Adipose tissue (tissue), 3 donors: Measurements from ENCODE around the gene LRRC17. TPM values are rescaled to one million over a fixed set of nuclear protein-coding genes. Genes with fewer than 3 reads are reported as not detected.
"Not testable (repeated sequence)": the region's sequence is repeated elsewhere in the genome, so short reads cannot be mapped to it uniquely, and the experiment has no call there.

ENCODE experiments used
- H3K27ac ChIP-seq: one replicate; pipeline ENCODE4 v1.5.1; 2013; ENCODE audit warnings: low read depth, low read length
- WGBS, 3 donors: extraction: QIAGEN DNeasy Blood & Tissue Kit; methylation state at CpG; one replicate each; pipeline ENCODE4 v1.1.7; 2013; 5-methylcytosine and 5-hydroxymethylcytosine counted together
- polyA plus RNA-seq, 3 donors: library from polyadenylated mRNA; stranded (reverse); fragments of 200-250 nt; gene quantifications; one replicate each; pipeline ENCODE4 v1.2.3, GENCODE V29; 2013
- donor health status: healthy with polysubstance abuse.
- donor health status: Bipolar disorder and iron deficiency.
- donor health status: healthy.

LRRC17 gene
- polyA plus RNA-seq, 3 donors: 1.00 to 2.5 (median 1.2) TPM

DNA sequence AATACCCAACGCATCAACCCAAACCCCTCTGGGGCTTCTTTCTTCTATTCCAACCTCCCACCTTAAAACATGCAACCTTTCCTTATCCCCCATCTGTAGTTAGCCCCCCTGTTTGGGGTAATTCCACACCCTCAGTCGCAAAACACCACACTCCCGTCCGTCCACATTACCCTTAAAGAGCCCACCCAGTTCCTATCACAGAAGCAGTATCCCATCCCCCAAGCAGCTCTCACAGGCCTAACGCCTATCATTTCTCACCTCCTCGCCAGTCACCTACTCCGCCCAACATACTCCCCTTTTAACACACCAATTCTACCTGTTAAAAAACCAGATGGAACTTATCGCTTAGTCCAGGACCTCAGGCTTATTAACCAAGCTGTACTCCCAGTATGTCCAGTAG lies 63.7 kb downstream of the LRRC17 start:
- H3K27ac ChIP-seq: no peak overlapping the region
- WGBS, 3 donors: 93 to 96% (median 95%) methylated on average over 8 of the region's 8 CpGs

DNA sequence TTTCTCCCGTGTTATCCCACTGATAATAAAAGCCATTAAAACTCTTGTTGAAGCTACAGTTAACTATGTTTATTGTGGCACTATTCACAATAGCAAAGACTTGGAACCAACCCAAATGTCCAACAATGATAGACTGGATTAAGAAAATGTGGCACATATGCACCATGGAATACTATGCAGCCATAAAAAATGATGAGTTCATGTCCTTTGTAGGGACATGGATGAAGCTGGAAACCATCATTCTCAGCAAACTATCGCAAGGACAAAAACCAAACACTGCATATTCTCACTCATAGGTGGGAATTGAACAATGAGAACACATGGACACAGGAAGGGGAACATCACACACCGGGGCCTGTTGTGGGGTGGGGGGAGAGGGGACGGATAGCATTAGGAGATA lies 64.8 kb downstream of the LRRC17 start:
- H3K27ac ChIP-seq: not testable (repeated sequence)
- WGBS, 3 donors: 92 to 94% (median 92%) methylated on average over 3 to 4 of the region's 4 CpGs

DNA sequence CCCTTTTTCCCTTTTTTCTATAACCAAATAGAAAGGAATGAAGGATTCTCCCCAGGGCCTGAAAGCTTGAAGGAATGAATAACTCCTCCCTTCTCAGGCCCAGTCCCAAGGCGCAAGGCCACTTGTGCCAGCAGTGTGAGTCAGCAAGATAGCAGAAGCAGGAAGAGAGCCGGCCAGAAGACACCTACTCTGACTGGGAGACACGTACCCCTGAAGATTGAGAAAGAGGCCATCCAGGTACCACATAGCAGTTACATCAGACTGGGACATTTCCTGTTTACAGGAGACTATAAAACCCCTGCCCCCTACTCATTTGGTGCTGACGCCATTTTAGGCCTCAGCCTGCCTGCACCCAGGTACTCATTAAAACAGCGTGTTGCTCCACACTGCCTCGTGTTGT lies 65.5 kb downstream of the LRRC17 start:
- H3K27ac ChIP-seq: no peak overlapping the region
- WGBS, 3 donors: 47 to 84% (median 50%) methylated on average over 6 of the region's 6 CpGs

DNA sequence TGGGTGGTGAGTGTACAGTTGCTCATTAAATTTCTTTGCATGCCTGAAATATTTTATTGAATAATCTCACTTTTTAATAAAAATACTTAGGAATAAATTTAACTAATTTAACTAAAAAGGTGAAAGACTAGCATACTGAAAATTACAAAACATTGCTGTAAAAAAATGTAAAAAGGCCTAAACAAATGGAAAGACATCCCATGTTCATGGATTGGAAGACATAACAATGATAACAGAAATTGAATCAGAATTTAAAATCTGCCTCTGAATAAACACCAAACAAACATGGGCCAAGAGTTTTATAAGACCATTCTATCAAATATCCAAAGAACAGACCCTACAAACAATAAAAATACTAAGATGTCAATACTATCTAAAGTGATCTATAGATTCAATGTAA lies 66.9 kb downstream of the LRRC17 start:
- no peak overlapping the region for H3K27ac ChIP-seq

DNA sequence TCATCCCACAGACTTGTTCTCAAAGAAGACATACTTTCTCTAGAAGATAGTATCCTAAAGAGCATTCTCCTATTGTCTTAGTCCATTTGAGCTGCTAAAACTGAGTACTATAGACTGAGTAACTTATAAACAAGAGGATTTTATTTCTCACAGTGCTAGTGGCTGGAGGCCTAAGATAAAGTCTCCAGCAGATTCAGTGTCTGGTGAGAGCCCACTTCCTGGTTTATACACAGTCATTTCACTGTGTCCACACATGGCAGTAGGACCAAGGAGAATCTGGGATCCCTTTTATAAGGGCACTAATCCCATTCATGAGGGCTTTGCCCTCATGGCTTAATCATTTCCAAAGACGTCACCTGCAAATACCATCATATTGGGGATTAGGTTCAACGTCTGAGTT lies 68.7 kb downstream of the LRRC17 start:
- 61 to 92% (median 92%) methylated on average over 2 of the region's 2 CpGs for WGBS, 3 donors
- no peak overlapping the region for H3K27ac ChIP-seq

DNA sequence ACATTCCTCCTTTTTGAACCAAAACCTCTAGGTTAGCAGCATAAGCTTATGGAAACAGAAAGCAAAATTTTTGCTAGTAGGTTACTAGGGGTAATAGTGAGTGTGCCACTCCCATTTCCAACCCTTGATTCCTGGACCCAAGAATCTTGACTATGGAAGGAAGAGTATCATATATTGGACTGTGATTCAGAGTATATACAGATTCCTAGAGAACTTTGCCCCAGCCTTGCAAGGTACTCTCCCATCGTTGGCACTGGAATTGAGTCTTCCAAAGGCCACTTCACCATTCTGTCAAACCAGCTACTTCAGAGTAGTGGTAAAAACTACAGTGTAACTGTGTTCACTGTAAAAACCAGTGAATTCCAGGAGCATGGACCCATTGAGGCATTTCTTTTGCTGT lies 69.4 kb downstream of the LRRC17 start:
- 94% methylated on average over 1 of the region's 1 CpG for WGBS, 3 donors
- no peak overlapping the region for H3K27ac ChIP-seq

GRCh38 chr7:102983602-102984001 lies 70.8 kb downstream of the LRRC17 start:
- H3K27ac ChIP-seq: no peak overlapping the region

DNA sequence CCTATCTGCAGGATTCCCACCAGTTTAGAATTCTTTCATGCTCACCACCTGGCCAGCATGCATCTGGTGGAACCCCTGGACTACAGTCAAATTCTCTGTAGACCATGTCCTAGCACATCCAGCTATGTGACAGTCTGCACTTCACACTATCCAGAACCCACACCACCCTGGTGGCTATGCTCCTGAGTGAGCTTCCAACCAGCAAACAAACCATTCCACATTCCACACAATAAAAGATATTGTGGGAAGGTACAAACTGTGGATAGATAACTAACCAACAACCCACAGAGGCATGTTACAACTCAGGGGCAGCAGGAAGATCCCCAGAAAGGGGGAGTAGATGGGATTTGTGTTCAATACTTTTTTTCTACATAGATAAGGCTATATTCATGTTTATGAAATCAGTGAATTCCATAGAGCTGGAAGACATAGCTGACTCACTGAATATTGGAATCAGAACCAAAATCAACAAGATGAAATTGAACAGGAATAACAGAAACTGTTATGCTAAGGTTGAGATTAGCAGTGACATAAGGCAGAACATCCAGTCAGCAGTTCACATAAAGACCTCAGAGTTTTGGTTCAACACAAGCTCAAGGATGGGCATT lies 72.5 kb downstream of the LRRC17 start:
- H3K27ac ChIP-seq: no peak overlapping the region

More at GRCh38 chr7:102983602-102984001, 70.8 kb downstream of the LRRC17 start:
- 78 to 88% (median 78%) methylated on average over 7 of the region's 7 CpGs for WGBS, 3 donors

- H3K27ac ChIP-seq: no peak overlapping the region
- 90 to 95% (median 91%) methylated on average over 2 of the region's 2 CpGs for WGBS, 3 donors
These were observed 75.3 kb downstream of the LRRC17 start for GRCh38 chr7:102988088-102988487.

DNA sequence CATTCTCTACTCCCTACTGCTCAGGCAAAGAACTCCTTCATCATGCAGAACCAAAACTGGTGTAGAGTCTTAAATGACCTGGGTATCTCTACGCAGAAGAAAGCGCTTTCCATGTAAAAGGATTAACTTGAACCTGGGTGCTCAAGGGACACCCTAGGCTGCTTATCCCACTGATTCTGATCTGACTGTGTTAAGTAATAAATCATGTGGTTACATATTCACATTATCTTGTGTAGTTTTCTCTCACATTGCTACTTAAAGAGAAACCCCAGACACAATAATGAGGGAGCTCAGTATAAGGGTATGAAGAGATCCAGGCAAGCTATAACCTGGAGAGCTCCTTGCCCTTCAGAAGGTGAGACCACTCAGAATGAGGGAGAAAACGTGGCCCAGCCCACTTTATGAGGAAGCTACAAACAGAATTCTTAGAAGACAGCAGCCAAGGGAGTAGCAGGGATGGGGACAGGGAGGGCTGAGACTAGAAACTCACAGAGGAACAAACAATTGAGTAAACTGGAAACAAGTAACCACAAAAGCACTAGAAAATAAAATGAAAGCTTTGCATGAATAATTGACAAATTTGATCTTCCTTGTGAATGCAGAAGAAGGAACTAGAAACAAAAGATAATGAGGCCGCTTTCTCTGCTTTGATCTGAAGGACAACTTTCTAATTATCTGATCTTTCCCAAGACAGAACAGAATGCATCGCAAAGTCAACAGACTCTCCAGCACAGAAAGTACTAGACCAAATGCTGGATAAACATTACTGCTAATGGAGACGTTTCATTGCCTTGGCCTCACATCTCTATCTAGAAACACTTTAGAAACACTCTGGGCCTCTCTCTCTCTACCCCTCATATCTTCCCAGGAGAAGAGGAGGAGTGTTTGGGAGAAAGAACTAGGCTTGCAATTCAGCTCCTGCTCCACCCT lies 76.1 kb downstream of the LRRC17 start:
- WGBS, 3 donors: 64 to 73% (median 71%) methylated on average over 6 of the region's 6 CpGs
- no peak overlapping the region for H3K27ac ChIP-seq

GRCh38 chr7:102990642-102991041 lies 77.8 kb downstream of the LRRC17 start:
- H3K27ac ChIP-seq: no peak overlapping the region
- WGBS, 3 donors: 81 to 92% (median 86%) methylated on average over 2 of the region's 2 CpGs

DNA sequence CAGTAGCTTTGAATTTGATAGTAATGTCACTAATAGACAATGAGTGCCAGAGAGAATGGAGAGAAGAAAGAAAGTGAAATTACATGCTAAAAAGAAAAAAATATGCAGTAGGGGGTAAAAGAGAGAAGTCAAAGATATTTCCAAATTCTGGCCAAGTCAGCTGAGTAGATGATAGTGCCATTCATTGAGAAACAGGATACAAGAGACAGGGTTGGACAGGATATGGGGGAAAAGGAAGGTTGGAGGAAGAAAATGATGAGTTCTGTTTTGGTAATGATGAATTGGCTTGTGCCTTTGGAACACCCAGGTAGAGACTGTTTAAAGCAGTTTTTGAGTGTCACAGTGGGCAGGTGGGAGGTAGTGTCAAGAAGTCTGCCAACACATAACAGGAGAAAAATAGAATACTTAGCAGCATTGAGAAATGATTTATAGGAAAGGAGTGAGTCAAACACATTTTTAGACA lies 78.3 kb downstream of the LRRC17 start:
- no peak overlapping the region for H3K27ac ChIP-seq

GRCh38 chr7:102991540-102992214 lies 78.9 kb downstream of the LRRC17 start:
- H3K27ac ChIP-seq: no peak overlapping the region
- WGBS, 3 donors: 24 to 67% (median 54%) methylated on average over 2 of the region's 2 CpGs

DNA sequence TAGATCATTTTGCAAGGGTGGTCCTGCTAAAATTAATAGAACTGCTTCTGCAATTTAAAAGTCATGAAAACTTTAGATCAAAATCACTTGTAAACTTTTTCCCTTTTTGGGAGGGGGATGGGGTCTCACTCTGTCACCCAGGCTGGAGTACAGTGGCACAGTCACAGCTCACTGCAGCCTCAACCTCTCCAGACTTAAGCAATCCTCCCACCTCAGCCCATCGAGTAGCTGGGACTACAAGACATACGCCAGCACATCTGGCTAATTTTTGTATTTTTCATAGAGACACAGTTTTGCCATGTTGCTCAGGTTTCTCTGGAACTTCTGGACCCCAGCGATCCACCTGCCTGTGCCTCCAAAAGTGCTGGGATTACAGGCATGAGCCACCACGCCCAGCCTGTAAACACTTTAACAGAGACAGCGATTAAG lies 79.7 kb downstream of the LRRC17 start:
- WGBS, 3 donors: 74 to 94% (median 80%) methylated on average over 5 of the region's 5 CpGs
- no peak overlapping the region for H3K27ac ChIP-seq

DNA sequence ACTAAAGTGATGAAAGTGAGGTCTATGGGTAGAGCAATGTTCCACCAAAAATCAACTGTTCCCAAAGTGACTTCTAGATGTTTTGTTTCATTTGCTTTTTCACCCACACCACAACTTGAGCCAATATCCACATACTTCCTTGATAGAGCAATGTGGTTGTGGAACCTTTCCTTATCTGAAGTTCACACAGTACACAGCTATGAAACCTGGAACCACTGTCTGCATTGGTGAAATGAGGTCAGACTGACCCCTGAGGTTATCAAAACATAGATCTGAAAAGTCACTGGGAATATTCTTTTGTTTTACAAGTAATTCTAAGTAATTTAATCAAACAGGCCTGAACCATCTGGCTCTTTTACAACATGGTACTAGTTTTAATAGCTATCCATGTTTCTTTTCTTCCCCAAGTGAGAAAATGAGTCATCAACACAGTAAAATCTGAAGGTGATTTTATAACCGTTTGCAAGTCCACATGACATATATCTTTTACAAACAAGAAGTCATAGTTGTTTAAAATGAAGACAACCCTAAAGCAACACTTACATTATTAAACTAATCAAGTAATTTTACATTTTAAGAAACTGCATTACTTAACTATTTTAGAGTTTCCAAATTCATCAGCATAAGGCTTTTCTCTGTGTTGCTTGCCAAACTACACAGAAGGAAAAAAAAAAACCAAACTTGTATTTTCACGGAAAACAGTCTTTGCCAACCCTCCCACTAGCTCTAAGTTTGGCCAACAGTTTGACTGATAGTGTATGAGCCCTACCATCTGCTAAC lies 80.3 kb downstream of the LRRC17 start:
- WGBS, 3 donors: 0 to 14% (median 10%) methylated on average over 2 of the region's 2 CpGs
- H3K27ac ChIP-seq: no peak overlapping the region

- H3K27ac ChIP-seq: no peak overlapping the region
- 11 to 19% (median 13%) methylated on average over 1 of the region's 1 CpG for WGBS, 3 donors
These were observed 80.9 kb downstream of the LRRC17 start for GRCh38 chr7:102993718-102994029.

GRCh38 chr7:102994567-102994966 lies 81.8 kb downstream of the LRRC17 start:
- no peak overlapping the region for H3K27ac ChIP-seq
- 85 to 93% (median 90%) methylated on average over 3 of the region's 3 CpGs for WGBS, 3 donors
